ENCODE results near the gene NXN. TPM values are rescaled to one million over a fixed set of nuclear protein-coding genes. Genes with fewer than 3 reads are reported as not detected.

NXN gene
- total RNA-seq, 1 experiment from 2014 or later: 6.0 TPM

DNA sequence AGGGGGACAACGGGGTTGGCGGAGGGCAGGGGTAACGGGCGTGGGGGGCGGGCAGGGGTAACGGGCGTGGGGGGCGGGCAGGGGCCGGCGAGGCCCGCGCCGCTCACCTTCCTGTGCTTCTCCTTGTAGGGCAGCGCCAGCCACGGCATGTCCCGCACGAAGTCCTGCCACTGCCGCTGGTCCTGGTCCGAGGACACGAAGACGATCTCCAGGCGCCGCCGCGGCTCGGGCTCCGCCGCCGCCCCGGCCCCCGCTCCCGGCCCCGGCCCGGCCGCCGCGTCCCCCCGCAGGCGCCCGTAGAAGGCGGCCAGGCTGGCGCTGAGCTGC lies 401 bp downstream of the NXN start:
- no peak overlapping the region for H3K27ac ChIP-seq (ENCODE audit: low read depth, low read length, poor library complexity, severe bottlenecking)
- TF ChIP-seq EZH2 (IDR thresholded peaks at IDR 0.05; ENCODE audit: borderline replicate concordance, low read depth, low read length, poor library complexity, severe bottlenecking): no peak
- TF ChIP-seq, protein P1, sequence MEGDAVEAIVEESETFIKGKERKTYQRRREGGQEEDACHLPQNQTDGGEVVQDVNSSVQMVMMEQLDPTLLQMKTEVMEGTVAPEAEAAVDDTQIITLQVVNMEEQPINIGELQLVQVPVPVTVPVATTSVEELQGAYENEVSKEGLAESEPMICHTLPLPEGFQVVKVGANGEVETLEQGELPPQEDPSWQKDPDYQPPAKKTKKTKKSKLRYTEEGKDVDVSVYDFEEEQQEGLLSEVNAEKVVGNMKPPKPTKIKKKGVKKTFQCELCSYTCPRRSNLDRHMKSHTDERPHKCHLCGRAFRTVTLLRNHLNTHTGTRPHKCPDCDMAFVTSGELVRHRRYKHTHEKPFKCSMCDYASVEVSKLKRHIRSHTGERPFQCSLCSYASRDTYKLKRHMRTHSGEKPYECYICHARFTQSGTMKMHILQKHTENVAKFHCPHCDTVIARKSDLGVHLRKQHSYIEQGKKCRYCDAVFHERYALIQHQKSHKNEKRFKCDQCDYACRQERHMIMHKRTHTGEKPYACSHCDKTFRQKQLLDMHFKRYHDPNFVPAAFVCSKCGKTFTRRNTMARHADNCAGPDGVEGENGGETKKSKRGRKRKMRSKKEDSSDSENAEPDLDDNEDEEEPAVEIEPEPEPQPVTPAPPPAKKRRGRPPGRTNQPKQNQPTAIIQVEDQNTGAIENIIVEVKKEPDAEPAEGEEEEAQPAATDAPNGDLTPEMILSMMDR (conservative IDR thresholded peaks at IDR 0.05; ENCODE audit: low read depth, low read length): no peak
- DNase-seq (ENCODE audit: low spot score): no peak
- peaks cover 8% of the 10 kb centered on the region for H3K4me1 ChIP-seq (ENCODE audit: insufficient read depth, low read length, poor library complexity, severe bottlenecking)
- no peaks in the 10 kb centered on the region for H3K9me3 ChIP-seq (ENCODE audit: low read depth, low read length, poor library complexity, severe bottlenecking)
- H3K4me3 ChIP-seq (ENCODE audit: low read depth, low read length, poor library complexity, severe bottlenecking): peak overlapping the region; percentile 54
- intact Hi-C loops (cut with micrococcal nuclease; ENCODE audit: unreplicated experiment): no loop called here
- peaks cover 41% of the 10 kb centered on the region for H3K27me3 ChIP-seq (replicated peaks; ENCODE audit: insufficient read depth, low read depth, low read length, poor library complexity)
- BruUV-seq (replicated peaks): no TSS peak
- POLR2A ChIA-PET (ENCODE audit: low non-redundant PET): interaction anchor here (0.7 kb wide), 1 partner anchor 18 kb away, joined by 3 read pairs; no protein-coding TSS in a partner anchor
- no peaks in the 10 kb centered on the region for H3K36me3 ChIP-seq (ENCODE audit: insufficient read depth, low read length, poor library complexity, severe bottlenecking)
- CTCF ChIA-PET: interaction anchor here (0.7 to 1.2 kb wide), 5 partner anchors 18 to 567 kb away, joined by 3 to 4 read pairs (median 4); partner anchors contain the start of gene TIMM22

DNA sequence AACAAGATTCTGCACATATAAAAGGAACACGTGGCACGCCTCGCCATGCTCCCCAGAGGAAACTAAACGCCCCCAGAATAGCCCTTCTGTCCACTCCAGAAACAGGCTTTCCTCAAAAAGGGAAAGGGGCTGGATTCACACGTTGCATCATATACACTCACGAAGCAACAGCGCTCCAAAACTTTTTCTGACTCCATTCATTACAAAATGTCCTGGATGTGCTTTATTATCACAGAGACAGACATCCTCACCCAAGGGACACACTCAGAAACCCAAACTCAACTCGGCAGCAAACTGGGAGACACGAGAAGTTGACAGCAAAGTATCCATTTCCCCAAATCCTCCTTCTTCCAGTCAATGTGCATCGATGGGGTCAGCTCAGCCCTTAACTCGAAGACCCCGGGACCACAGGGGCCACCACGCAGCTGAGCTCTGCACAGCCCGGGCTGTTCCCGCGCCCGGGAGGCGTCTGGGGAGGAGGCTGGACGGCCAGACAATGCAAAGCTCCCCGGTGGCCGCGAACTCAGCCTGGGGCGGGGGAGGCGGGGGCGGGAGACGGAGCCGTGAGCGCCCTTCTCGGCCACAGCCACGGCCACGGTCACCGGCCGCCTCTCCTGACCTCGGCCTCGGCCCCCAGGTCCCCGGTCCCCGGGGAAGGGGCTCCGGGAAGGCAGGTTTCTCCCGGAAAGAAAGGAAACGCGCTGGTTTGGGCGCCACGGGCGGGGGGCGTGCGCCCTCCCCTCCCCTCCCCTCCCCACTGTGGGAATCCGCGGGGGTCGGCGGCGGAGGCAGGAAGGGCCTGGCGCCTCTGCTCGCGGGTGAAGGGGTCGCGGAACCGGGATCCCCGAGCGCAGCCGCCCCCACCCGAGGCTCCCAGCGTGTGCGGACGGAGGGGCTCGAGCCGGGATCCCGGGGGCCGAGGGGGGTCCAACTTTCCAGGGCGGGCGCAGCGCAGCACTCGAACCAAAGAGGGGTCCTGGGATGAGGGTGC lies 1.2 kb downstream of the NXN start:
- ChIA-PET CTCF (no interaction called here), POLR2A (ENCODE audit: low non-redundant PET) (interaction anchor here (0.7 kb wide), 1 partner anchor 19 kb away, joined by 3 read pairs; no protein-coding TSS in a partner anchor)
- peaks cover 41% of the 10 kb centered on the region for H3K27me3 ChIP-seq (replicated peaks; ENCODE audit: insufficient read depth, low read depth, low read length, poor library complexity)
- no TSS peak for BruUV-seq (replicated peaks)
- H3K27ac ChIP-seq (ENCODE audit: low read depth, low read length, poor library complexity, severe bottlenecking): no peak overlapping the region
- DNase-seq (ENCODE audit: low spot score): no peak
- intact Hi-C loops (cut with micrococcal nuclease; ENCODE audit: unreplicated experiment): no loop called here
- TF ChIP-seq EZH2 (IDR thresholded peaks at IDR 0.05; ENCODE audit: borderline replicate concordance, low read depth, low read length, poor library complexity, severe bottlenecking): peak; percentile 84
- TF ChIP-seq, protein P1 (conservative IDR thresholded peaks at IDR 0.05; ENCODE audit: low read depth, low read length): no peak
- no peaks in the 10 kb centered on the region for H3K9me3 ChIP-seq (ENCODE audit: low read depth, low read length, poor library complexity, severe bottlenecking)
- peaks cover 8% of the 10 kb centered on the region for H3K4me1 ChIP-seq (ENCODE audit: insufficient read depth, low read length, poor library complexity, severe bottlenecking)
- H3K36me3 ChIP-seq (ENCODE audit: insufficient read depth, low read length, poor library complexity, severe bottlenecking): no peaks in the 10 kb centered on the region
- peak overlapping the region; percentile 45 for H3K4me3 ChIP-seq (ENCODE audit: low read depth, low read length, poor library complexity, severe bottlenecking)

DNA sequence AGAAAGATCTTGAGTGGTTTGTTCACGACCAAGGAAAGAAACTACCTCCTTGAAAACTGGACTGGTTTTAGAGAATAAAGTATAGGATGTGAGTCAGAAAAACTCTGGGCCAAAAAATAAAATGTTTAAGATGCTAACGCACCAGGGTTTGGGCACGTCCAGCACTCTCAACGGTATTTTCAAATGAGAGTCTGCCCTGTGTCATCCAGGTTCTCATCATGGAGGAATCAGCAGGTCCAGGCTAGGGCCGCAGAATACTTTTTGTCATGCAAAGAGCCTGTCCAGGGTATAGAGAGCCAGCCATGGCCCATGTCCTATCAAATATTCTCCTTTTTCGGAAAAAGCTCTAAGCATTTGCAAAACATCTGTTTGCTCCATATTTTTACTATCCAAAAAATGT lies 2.4 kb downstream of the NXN start:
- no TSS peak for BruUV-seq (replicated peaks)
- peaks cover 8% of the 10 kb centered on the region for H3K4me1 ChIP-seq (ENCODE audit: insufficient read depth, low read length, poor library complexity, severe bottlenecking)
- H3K4me3 ChIP-seq (ENCODE audit: low read depth, low read length, poor library complexity, severe bottlenecking): no peak overlapping the region
- ChIA-PET CTCF (no interaction called here), POLR2A (ENCODE audit: low non-redundant PET) (no interaction called here)
- no peaks in the 10 kb centered on the region for H3K9me3 ChIP-seq (ENCODE audit: low read depth, low read length, poor library complexity, severe bottlenecking)
- H3K27me3 ChIP-seq (replicated peaks; ENCODE audit: insufficient read depth, low read depth, low read length, poor library complexity): peaks cover 41% of the 10 kb centered on the region
- intact Hi-C loops (cut with micrococcal nuclease; ENCODE audit: unreplicated experiment): no loop called here
- no peak for DNase-seq (ENCODE audit: low spot score)
- TF ChIP-seq EZH2 (IDR thresholded peaks at IDR 0.05; ENCODE audit: borderline replicate concordance, low read depth, low read length, poor library complexity, severe bottlenecking): no peak
- TF ChIP-seq, protein P1 (conservative IDR thresholded peaks at IDR 0.05; ENCODE audit: low read depth, low read length): no peak
- H3K36me3 ChIP-seq (ENCODE audit: insufficient read depth, low read length, poor library complexity, severe bottlenecking): no peaks in the 10 kb centered on the region
- no peak overlapping the region for H3K27ac ChIP-seq (ENCODE audit: low read depth, low read length, poor library complexity, severe bottlenecking)

Data from A673 (cell line).